Endothelial cell of umbilical vein (primary cell): ENCODE measurements around the gene TRIM69. TPM values are rescaled to one million over a fixed set of nuclear protein-coding genes. Genes with fewer than 3 reads are reported as not detected.
A peak's percentile ranks its signal among the peaks of the same experiment; 100 is the strongest.

Experiments used
- BruUV-seq: library from RNA; stranded (reverse); fragments of 400-500 nt; replicated peaks from 2 replicates; lab custom pipeline; 2021; lab: Mats Ljungman, UMichigan
- CTCF ChIA-PET: fragments of 300-600, 350-600 bp; sonication (Branson Sonifier 250); formaldehyde crosslinking; loops from one replicate; lab custom pipeline; 2021; ENCODE audit warnings: antibody characterized with exemption, inconsistent platforms; lab: Charles Lee
- POLR2A ChIA-PET: fragments of 300-600, 350-600 bp; sonication (Branson Sonifier 250); formaldehyde crosslinking; loops from one replicate; lab custom pipeline; 2021; ENCODE audit warnings: antibody characterized with exemption, inconsistent platforms; lab: Charles Lee
- DNase-seq: peaks from one replicate; pipeline ENCODE4 v3.0.0-alpha.2; 2011; ENCODE audit warnings: low read depth, low spot score
- FAIRE-seq: peaks from 2 replicates; lab custom pipeline; 2011; peaks lifted over from hg19 to GRCh38; lab: Jason Lieb, UNC
- H2AFZ ChIP-seq: 2 replicates; pipeline ENCODE4 v1.6.0; 2012; ENCODE audit warnings: low read depth, low read length, control low read depth, inconsistent platforms
- H3K27ac ChIP-seq: 2 replicates; pipeline ENCODE4 v1.5.1; 2011; ENCODE audit warnings: low read depth, mild to moderate bottlenecking, control low read depth, low read length, moderate library complexity; ENCODE audit not compliant: insufficient read depth
- H3K27me3 ChIP-seq, 2 experiments: 2 replicates each; pipeline versions ENCODE4 v1.6.0 to v1.6.1; 2011; ENCODE audit warnings: low read length in 2 of 2, mixed read lengths in 1 of 2; ENCODE audit not compliant: control insufficient read depth in 2 of 2, insufficient read depth in 2 of 2
- H3K36me3 ChIP-seq, 2 experiments: 2 replicates in 1 of 2; 3 replicates in 1 of 2; pipeline ENCODE4 v1.5.1; 2011; ENCODE audit warnings: low read length in 2 of 2, mild to moderate bottlenecking in 1 of 2, moderate library complexity in 1 of 2; ENCODE audit not compliant: control insufficient read depth in 2 of 2, insufficient read depth in 2 of 2; ENCODE audit errors: extremely low read depth in 1 of 2
- H3K4me1 ChIP-seq: 3 replicates; pipeline ENCODE4 v1.5.1; 2011; ENCODE audit warnings: mild to moderate bottlenecking, low read length; ENCODE audit not compliant: control insufficient read depth, insufficient read depth; ENCODE audit errors: extremely low read depth
- H3K4me2 ChIP-seq: 2 replicates; pipeline ENCODE4 v1.6.1; 2011; ENCODE audit warnings: low read length, control low read depth, mixed read lengths; ENCODE audit not compliant: insufficient read depth
- H3K4me3 ChIP-seq, 3 experiments: fragments of 200-600 bp in 1 of 3; sonication (generic), shearing (Covaris generic) in 1 of 3; replicated peaks in 1 of 3; 2 replicates each; pipeline ENCODE4 v1.5.1; 2011 to 2016; ENCODE audit warnings: control low read depth in 3 of 3, low read length in 3 of 3, mild to moderate bottlenecking in 2 of 3, inconsistent platforms in 1 of 3, low read depth in 1 of 3, moderate library complexity in 1 of 3; ENCODE audit not compliant: insufficient read depth in 1 of 3
- H3K79me2 ChIP-seq: 2 replicates; pipeline ENCODE4 v1.6.0; 2012; ENCODE audit warnings: low read length, inconsistent platforms; ENCODE audit not compliant: control insufficient read depth, insufficient read depth
- H3K9ac ChIP-seq: replicated peaks from 2 replicates; pipeline ENCODE3; 2011; ENCODE audit warnings: low read length, control low read depth; ENCODE audit not compliant: insufficient read depth; ENCODE audit errors: extremely low read depth
- H3K9me1 ChIP-seq: replicated peaks from 3 replicates; pipeline ENCODE4 v1.6.0; 2011; ENCODE audit warnings: mild to moderate bottlenecking, low read length; ENCODE audit not compliant: control insufficient read depth, insufficient read depth; ENCODE audit errors: extremely low read depth
- H3K9me3 ChIP-seq: replicated peaks from 2 replicates; pipeline ENCODE4 v1.5.1; 2012; ENCODE audit warnings: low read length, inconsistent platforms; ENCODE audit not compliant: control insufficient read depth, insufficient read depth
- H4K20me1 ChIP-seq: replicated peaks from 2 replicates; pipeline ENCODE3; 2011; ENCODE audit warnings: mild to moderate bottlenecking, low read length; ENCODE audit not compliant: control insufficient read depth, insufficient read depth; ENCODE audit errors: extremely low read depth
- EZH2 ChIP-seq: IDR thresholded peaks from 2 replicates; pipeline ENCODE4 v1.6.1; 2012; ENCODE audit warnings: borderline replicate concordance, low read depth, mild to moderate bottlenecking, moderate library complexity, low read length, inconsistent platforms; ENCODE audit not compliant: severe bottlenecking
- JUN ChIP-seq: IDR thresholded peaks from 2 replicates; pipeline ENCODE4 v1.6.1; 2011; ENCODE audit warnings: borderline replicate concordance, low read depth; ENCODE audit not compliant: insufficient read length, insufficient read depth
- MYC ChIP-seq: IDR thresholded peaks from one replicate; pipeline ENCODE4 v1.6.1; 2011; ENCODE audit warnings: mild to moderate bottlenecking, low read depth, low read length
- POLR2A ChIP-seq: IDR thresholded peaks from 2 replicates; pipeline ENCODE4 v1.6.1; 2012; ENCODE audit warnings: low read depth, mild to moderate bottlenecking, control low read depth, low read length
- POLR2AphosphoS5 ChIP-seq: IDR thresholded peaks from 2 replicates; pipeline ENCODE4 v1.6.1; 2012; ENCODE audit warnings: low read depth, mild to moderate bottlenecking, control low read depth, low read length, moderate library complexity; ENCODE audit not compliant: insufficient read depth
- dilution Hi-C: fragments of 300-500 bp; cut with MboI; formaldehyde crosslinking; loops from one replicate; pipeline ENCODE4 v1.15.0; 2019; ENCODE audit warnings: low sequenced_read_pairs; ENCODE audit not compliant: extremely low pct_ligation_motif_present
- intact Hi-C: fragments of 100-400 bp; cut with micrococcal nuclease; formaldehyde crosslinking; loops from one replicate; pipeline ENCODE4 v1.10.0; 2022
- polyA plus RNA-seq, 4 experiments: library from polyadenylated mRNA; depleted of rRNA in 3 of 4; stranded (reverse) in 3 of 4; unstranded in 1 of 4; fragments of >200 nt; gene quantifications; 2 replicates each; pipeline versions ENCODE4 v1.2.1 to v1.2.3, GENCODE V29; 2011 to 2012; ENCODE audit warnings: missing spikeins in 1 of 4
- total RNA-seq: library from RNA; stranded (reverse); gene quantifications from 2 replicates; pipeline ENCODE4 v1.2.3, GENCODE V29; 2021

TRIM69 gene
- total and polyA plus RNA-seq, 2 donors (not counting 3 experiments of a cell fraction or from before 2014, with no cell fraction given) = 4.8 to 13.0 TPM

- Histone ChIP-seq H3K4me1 (no peaks in the 10 kb centered on the region), H4K20me1 (peaks cover 5% of the 10 kb centered on the region), H3K9me1 (no peaks in the 10 kb centered on the region), H3K4me2 (no peak overlapping the region), H3K79me2 (peaks cover 18% of the 10 kb centered on the region), H3K9ac (no peak overlapping the region), H3K4me3 (no peak overlapping the region), H3K9me3 (no peaks in the 10 kb centered on the region), H3K27me3 (no peaks in the 10 kb centered on the region), H3K27ac (no peak overlapping the region), H2AFZ (no peak overlapping the region), H3K36me3 (peaks cover 15 to 24% of the 10 kb centered on the region in 2 experiments)
- intact Hi-C loops = loop anchor here (10.0 kb wide), 2 partner anchors 206 to 476 kb away; no protein-coding TSS in a partner anchor
- dilution Hi-C loops = no loop called here
- TF ChIP-seq JUN = no peak
- no peak for TF ChIP-seq POLR2AphosphoS5
- TF ChIP-seq MYC = no peak
- ChIA-PET CTCF (interaction anchor here (1.0 kb wide), 1 partner anchor 55 kb away, joined by 5 read pairs; the partner anchor contains the start of gene SPG11), POLR2A (no interaction called here)
- FAIRE-seq (no peak), DNase-seq (no peak)
- no TSS peak for BruUV-seq
Measured at GRCh38 chr15:44718927-44719292, 17.4 kb upstream of the TRIM69 start.

GRCh38 chr15:44719293-44719999 is 16.9 kb upstream of the TRIM69 start:
- Histone ChIP-seq H3K9me3 (no peaks in the 10 kb centered on the region), H3K9ac (no peak overlapping the region), H3K4me2 (no peak overlapping the region), H2AFZ (no peak overlapping the region), H4K20me1 (peaks cover 5% of the 10 kb centered on the region), H3K27ac (no peak overlapping the region), H3K4me3 (no peak overlapping the region), H3K36me3 (peaks cover 15 to 24% of the 10 kb centered on the region in 2 experiments), H3K9me1 (no peaks in the 10 kb centered on the region), H3K79me2 (peaks cover 13% of the 10 kb centered on the region), H3K4me1 (no peaks in the 10 kb centered on the region), H3K27me3 (no peaks in the 10 kb centered on the region)
- FAIRE-seq (no peak), DNase-seq (no peak)
- dilution Hi-C loops = no loop called here
- CTCF ChIA-PET = interaction anchor here (1.0 kb wide), 1 partner anchor 56 kb away, joined by 5 read pairs; the partner anchor contains the start of gene SPG11
- POLR2A ChIA-PET = no interaction called here
- TF ChIP-seq JUN = no peak
- TF ChIP-seq POLR2A = peak; percentile 69
- peak; percentile 13 for TF ChIP-seq POLR2AphosphoS5
- TF ChIP-seq EZH2 = no peak
- intact Hi-C loops = loop anchor here (10.0 kb wide), 2 partner anchors 205 to 475 kb away; no protein-coding TSS in a partner anchor
- BruUV-seq = no TSS peak
